ENCODE measurements around the gene MDM2.
"Not testable (repeated sequence)": the region's sequence is repeated elsewhere in the genome, so short reads cannot be mapped to it uniquely, and the experiment has no call there.

MDM2 gene

DNA sequence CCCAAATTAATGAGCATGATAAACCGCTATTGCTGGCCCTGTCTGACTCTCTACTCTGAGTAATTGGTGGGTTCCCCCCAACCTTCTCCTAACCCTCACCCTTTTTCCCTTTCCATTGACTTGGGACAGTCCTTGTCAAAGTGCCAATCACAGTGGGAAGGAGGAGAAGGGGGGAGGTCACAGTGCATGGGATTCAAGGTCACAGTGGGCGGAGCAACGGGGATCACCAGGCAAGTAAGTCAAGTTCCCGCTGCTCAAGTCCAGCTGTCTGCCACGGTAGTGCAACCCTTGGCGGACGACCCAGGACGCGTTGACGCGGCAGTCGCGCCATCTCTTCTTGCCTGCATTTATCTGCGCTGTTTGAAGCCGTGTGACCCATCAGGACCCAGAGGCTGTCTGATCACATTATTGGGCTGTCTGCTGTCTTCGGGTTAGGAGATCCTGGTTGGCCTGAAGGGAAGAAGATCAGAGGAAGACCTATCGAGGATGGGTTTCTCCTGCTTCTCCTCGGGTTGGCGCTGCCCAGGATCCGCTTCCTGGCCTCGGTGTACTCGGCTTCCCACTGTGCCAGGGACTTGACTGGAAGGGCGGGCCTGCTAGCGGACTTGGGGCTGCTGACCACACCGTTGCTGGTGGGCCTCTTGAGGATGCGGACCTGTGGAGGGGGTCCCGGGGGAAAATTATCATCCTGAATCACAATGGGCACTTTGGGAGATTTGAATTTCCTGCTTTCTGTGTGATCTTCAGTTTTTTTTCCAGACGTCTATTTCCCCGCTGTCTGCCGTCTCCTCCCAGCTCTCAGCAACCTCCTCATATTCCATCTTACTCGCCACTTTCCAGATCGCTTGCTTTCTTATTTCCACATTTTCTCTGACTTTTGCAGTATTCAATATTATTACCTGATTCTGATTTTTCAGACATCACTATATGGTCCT, 3.1 kb upstream of the MDM2 start:
- no peak for DNase-seq (ENCODE audit: insufficient read length, low spot score)
- no peak for FAIRE-seq

DNA sequence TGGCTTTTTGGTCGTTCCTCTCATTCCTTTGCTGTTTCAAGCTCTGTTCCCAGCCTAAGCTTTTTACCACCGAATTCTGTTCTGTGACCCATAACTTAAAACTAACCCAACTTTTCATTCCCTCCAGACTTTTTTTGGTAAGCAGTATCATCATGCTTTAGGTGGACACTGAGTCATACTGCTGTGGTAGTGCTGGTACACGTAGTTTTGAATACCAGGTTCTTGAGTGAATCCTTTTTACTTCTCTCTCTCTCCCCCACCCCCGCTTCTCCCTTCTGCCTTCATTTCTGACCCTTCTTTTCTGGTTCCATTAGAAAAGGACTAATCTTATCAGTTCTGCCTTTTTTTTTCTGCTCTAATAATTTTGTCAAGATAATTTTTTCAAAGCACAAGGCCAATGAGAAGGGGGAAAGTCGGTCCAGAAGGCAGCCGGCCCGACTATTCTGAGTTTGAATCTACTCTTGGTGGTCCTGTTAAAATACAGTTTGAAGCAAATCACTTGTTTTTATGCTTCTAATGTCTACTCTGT, 2.3 kb upstream of the MDM2 start:
- DNase-seq (ENCODE audit: insufficient read length, low spot score) = no peak
- FAIRE-seq = no peak

DNA sequence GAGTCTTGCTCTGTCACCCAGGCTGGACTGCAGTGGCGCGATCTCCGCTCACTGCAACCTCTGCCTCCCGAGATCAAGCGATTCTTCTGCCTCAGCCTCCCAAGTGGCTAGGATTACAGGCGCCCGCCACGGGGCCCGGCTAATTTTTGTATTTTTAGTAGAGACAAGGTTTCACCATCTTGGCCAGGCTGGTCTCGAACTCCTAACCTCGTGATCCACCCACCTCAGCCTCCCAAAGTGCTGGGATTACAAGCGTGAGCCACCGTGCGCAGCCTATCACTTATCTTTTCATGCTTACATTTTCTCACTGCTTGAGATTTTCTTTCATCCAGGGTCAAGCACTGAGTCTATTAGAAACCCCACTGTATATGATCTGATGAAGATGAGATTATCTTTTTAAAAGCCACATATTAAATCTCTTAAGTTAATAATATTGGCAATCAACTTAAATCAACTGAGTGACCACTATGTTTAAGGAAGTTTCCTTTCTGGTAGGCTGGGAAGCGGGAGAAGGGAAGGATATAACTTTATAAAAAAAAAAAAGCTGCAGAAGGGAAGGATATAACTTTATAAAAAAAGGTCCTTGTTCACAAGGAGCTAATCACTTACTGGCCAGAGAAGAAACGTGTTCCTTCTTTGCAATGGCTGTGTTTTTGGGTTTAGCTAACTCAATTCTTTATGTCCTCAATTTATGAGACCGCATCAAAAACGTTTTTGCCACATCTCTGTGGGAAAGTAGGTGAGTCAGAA, 1.3 kb upstream of the MDM2 start:
- DNase-seq (ENCODE audit: insufficient read length, low spot score) (no peak), FAIRE-seq (no peak)

DNA sequence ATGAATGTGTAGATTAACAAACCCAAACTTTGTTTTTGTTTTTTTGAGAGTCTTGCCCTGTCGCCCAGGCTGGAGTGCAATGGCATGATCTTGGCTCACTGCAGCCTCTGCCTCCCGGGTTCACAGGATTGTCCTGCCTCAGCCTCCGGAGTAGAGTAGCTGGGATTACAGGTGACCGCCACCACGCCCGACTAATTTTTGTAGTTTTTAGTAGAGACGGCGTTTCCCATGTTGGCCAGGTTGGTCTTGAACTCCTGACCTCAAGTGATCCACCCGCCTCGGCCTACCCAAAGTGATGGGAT, 752 bp upstream of the MDM2 start:
- FAIRE-seq = not testable (repeated sequence)

GRCh38 chr12:68808388-68809189, 612 bp downstream of the MDM2 start:
- peak; percentile 86 for FAIRE-seq

More for the DNA sequence above, 752 bp upstream of the MDM2 start:
- not testable (repeated sequence) for DNase-seq (ENCODE audit: insufficient read length, low spot score)

GRCh38 chr12:68809190-68810026, 1.4 kb downstream of the MDM2 start:
- peak; percentile 23 for FAIRE-seq
- DNase-seq (ENCODE audit: insufficient read length, low spot score) = no peak

More at GRCh38 chr12:68808388-68809189, 612 bp downstream of the MDM2 start:
- DNase-seq (ENCODE audit: insufficient read length, low spot score) = peak; percentile 39

- FAIRE-seq; DNase-seq (ENCODE audit: insufficient read length, low spot score): not testable (repeated sequence)
Measured at GRCh38 chr12:68810027-68810389, 2.0 kb downstream of the MDM2 start.

DNA sequence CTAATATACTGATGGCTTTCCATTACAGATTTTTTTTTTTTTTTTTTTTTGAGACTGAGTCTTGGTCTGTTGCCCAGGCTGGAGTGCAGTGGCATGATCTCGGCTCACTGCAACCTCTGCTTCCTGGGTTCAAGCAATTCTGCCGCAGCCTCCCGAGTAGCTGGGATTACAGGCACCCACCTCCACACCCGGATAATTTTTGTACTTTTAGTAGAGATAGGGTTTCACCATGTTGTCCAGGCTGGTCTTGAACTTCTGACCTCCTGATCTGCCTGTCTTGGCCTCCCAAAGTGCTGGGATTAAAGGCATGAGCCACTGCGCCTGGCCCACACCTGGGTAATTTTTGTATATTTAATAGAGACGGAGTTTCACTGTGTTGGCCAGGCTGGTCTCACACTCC, 3.6 kb downstream of the MDM2 start:
- DNase-seq (ENCODE audit: insufficient read length, low spot score); FAIRE-seq: not testable (repeated sequence)

DNA sequence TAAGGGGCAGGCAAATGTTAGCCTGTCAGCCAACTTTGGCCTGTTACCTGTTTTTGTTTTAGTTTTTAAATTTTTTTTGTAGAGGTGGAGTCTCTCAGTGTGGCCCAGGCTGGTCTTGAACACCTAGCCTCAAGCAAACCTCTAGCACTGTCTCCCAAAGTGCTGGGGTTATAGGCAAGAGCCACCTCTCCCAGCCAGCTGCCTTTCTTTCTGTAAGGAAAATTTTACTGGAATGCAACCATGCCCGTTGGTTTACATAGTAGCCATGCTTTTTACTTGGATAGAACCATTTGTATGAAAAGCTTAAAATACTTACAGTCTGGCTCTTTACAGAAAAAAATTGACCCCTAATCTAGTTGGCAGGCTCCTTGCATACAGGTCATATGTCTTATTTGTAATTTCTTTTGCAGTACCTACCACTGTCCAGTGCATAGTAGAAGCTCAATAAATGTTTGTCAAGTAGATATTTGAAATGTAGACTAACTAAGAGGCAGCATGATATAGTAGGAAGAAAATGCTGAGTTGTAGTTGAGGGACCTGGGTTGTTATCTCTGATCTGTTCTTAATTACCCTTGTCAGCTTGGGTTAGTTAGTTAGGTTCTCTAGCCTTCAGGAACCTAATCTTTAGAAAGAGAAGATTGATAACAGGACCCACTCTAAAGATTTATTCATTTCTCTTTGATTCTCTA, 4.7 kb downstream of the MDM2 start:
- no peak for FAIRE-seq

GRCh38 chr12:68813242-68813593, 5.2 kb downstream of the MDM2 start:
- DNase-seq (ENCODE audit: insufficient read length, low spot score) (no peak), FAIRE-seq (no peak)

More for the DNA sequence above, 4.7 kb downstream of the MDM2 start:
- no peak for DNase-seq (ENCODE audit: insufficient read length, low spot score)

DNA sequence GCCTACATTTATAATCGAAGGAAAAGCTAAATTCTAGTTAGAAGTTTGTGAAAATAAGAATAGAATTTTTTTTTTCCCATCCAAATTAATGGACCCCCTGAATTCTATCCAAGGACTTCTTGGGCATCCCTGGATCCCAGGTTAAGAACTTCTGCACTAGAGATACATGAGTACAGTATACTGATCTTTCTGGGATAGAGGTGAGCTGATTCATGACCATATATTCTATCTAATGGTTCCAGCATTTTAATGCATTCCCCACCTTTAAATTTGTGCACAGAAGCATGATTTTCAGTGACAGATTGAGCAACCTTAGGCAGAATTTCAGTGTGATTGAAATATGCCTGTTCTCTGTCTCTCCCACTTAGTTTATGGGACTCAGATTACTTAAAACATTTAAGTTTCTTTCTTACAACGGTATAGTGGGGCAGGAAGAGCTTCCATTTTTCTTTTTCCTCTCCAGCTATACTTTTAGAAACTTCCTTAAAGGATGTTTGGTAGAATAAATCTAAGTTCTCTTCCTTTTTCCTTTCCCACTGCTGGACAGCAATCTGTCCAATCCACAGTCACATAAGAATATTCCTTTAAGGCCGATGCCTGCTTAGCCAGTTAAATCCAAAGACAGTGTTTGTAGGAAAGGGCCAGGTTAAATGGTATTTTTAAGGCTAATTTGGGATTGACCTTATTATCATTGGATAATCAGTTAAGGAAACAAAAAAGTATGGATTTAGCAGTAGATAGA, 6.7 kb downstream of the MDM2 start:
- no peak for DNase-seq (ENCODE audit: insufficient read length, low spot score)
- no peak for FAIRE-seq

DNA sequence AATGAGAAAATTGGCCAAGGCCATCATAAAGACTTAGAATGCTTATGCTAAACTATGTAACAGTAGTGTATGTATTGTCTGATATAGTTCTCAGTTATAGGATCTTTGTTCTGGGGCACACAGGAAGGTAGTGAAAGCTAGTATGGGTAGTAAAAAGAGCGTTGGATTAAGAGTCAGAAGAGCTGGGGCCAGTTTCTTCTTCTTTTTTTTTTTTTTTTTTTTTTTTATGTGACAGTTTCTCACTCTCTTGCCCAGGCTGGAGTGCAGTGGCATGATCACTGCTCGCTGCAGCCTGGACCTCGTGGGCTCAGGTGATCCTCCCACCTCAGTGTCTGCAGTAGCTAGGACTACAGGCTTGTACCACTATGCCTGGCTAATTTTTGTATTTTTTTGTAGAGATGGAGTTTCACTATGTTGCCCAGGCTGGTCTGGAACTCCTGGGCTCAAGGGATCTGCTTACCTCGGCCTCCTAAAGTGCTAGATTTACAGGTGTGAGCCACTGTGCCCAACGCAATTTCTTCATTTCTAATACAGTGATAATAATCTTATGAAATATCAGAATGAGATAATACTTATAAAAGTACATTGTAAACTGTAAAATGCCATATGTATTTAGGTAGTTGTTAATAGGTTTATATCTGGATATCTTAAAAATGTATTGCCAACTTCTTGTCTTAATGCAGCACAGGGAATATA, 7.4 kb downstream of the MDM2 start:
- no peak for DNase-seq (ENCODE audit: insufficient read length, low spot score)
- no peak for FAIRE-seq

- FAIRE-seq = no peak
- DNase-seq (ENCODE audit: insufficient read length, low spot score) = no peak
Measured at GRCh38 chr12:68815928-68816800, 8.2 kb downstream of the MDM2 start.

DNA sequence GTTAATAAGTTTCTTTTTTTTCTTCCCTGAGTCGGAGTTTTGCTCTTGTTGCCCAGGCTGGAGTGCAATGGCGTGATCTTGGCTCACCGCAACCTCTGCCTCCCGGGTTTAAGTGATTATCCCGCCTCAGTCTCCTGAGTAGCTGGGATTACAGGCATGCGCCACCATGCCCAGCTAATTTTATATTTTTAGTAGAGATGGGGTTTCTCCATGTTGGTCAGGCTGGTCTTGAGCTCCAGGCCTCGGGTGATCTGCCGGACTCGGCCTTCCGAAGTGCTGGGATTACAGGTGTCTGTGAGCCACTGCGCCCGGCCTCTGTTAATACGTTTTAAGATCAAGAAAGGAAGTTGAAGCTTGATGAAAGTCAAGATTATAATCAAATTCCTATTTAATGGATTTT, 11.5 kb downstream of the MDM2 start:
- not testable (repeated sequence) for DNase-seq (ENCODE audit: insufficient read length, low spot score); FAIRE-seq

GRCh38 chr12:68821357-68822188, 13.6 kb downstream of the MDM2 start:
- DNase-seq (ENCODE audit: insufficient read length, low spot score) (no peak), FAIRE-seq (no peak)

DNA sequence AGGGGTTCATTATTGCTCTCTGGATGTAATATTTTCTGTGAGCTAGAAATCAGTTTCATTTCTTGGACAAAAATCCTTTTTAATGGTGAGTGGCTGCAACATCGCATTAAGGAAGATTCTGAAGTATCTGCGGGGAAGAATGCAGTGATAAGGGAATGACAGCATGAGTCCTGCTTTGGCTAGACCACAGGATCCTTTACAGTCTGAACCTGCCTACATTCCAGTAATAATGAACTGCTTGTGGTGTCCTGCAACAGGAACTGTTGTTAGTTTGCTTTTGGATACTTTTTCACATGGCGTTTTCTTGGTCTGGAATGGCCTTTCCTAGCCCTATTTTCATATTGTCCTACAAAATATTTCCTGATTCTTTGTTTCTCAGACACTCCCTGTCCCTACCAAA, 15.7 kb downstream of the MDM2 start:
- FAIRE-seq = no peak
- no peak for DNase-seq (ENCODE audit: insufficient read length, low spot score)
